HG03521 (cell line): ENCODE measurements around the gene SPNS3.

Experiments used
- ATAC-seq: cut with Tn5 transposase; IDR thresholded peaks from one replicate; pipeline ENCODE4 v1.9.1; 2021; ENCODE audit warnings: mild to moderate bottlenecking, moderate library complexity; ENCODE audit not compliant: unreplicated experiment

SPNS3 gene

DNA sequence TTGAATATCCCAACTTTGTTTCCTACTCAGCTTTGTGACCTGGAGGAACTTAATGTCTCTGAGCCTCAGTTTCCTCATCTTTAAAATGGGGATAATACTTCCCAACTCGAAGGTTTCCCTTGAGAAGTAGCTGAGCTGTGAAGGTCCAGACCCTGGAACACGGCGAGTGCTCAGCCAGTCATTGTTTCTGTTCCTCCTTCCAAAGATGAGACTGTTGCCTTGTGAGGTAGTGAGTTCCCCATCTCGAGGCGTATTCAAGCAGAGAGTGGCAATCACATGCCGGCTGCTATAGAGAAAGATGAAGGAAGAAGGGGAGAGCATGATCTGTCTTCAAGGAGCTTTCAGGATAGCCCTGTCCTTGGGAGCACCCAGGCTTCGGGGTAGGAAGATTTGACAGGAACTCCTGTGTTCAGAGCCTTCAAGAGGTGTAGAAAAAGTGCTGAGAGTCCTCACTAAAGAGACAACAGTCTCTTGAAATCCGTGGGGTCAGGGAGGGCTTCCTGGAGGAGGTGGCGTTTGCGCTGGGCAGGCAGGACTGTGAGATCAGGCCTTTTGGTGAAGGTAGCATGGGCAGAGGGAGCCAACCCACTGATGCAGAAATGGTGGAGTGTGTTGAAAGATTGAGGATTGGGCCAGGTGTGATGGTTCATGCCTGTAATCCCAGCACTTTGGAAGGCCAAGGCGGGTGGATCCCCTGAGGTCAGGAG, 92.1 kb downstream of the SPNS3 start:
- ATAC-seq = no peak

GRCh38 chr17:4527134-4527533, 93.4 kb downstream of the SPNS3 start:
- no peak for ATAC-seq

DNA sequence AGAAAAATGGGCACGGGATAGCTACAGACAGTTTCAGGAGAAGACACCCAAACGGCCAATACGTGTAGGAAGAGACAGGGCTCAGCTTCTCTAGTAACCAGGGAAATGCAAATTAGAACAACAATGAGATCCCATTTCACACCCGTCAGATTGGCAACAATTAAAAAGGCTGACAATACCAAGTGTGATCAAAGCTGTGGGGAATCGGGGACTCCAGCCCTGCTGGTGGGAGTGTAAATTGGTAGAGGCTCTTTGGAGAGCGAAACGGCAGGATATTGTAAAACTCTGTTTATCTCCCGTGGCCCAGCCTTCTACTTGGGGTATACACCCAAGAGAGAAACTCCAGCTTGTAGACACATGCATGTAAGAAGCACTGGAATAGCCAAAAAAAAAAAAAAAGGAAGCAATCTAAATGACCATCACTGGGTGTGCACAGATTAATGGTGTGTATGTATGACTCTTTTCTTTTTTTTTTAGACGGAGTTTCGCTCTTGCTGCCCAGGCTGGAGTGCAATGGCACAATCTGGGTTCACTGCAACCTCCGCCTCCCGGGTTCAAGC, 93.9 kb downstream of the SPNS3 start:
- ATAC-seq = no peak

DNA sequence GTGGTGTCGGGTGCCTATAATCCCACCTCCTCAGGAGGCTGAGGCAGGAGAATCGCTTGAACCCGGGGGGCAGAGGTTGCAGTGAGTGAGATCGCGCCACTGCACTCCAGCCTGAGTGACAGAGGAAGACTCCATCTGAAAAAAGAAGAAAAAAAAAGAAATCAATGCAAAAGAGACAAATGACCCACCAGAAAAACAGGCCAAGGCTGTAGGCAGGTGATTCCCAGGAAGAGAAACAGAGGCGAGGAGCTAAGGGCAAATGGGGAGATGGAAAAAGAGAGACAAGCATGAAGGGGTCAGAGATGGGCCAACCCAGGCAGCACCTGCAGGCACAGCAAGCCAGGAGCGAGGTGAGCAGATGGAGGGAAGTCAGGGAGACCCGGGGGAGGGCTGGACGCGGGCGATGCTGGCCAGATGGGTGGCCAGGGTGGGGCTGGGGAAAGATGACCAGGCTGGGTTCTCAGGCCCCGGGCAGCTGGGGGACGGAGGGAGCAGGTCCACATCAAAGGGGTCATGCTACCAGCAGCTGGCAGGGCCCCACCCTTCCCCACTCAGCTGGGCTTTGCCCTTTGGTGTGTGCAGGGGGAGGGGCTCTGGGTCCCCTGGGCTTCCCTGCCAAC, 95.9 kb downstream of the SPNS3 start:
- no peak for ATAC-seq

- ATAC-seq = no peak
Measured at GRCh38 chr17:4530799-4531730, 97.3 kb downstream of the SPNS3 start.

GRCh38 chr17:4531988-4532736, 98.4 kb downstream of the SPNS3 start:
- ATAC-seq = no peak

DNA sequence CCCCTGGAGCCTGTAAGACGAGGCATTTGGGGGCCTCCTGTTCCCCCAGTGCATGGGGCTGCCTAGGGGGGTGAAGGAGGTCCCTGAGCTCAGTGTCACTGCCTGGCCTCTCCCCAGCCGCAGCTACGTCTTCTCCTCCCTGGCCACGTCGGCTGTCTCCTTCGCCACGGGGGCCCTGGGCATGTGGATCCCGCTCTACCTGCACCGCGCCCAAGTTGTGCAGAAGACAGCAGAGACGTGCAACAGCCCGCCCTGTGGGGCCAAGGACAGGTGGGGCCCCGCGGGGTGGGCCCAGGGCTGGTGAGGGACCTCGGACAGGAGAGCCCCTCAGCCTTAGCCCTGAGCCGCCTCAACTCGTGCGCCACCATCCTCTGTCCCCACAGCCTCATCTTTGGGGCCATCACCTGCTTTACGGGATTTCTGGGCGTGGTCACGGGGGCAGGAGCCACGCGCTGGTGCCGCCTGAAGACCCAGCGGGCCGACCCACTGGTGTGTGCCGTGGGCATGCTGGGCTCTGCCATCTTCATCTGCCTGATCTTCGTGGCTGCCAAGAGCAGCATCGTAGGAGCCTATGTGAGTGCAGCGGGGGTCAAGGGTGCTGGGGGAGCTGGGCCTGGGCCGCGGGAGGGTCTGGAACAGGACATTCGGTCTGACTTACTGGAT, 99.3 kb downstream of the SPNS3 start:
- ATAC-seq = no peak

- ATAC-seq = no peak
Measured at GRCh38 chr17:4533523-4534504, 100.1 kb downstream of the SPNS3 start.

- no peak for ATAC-seq
Measured at GRCh38 chr17:4534515-4534914, 100.8 kb downstream of the SPNS3 start.

DNA sequence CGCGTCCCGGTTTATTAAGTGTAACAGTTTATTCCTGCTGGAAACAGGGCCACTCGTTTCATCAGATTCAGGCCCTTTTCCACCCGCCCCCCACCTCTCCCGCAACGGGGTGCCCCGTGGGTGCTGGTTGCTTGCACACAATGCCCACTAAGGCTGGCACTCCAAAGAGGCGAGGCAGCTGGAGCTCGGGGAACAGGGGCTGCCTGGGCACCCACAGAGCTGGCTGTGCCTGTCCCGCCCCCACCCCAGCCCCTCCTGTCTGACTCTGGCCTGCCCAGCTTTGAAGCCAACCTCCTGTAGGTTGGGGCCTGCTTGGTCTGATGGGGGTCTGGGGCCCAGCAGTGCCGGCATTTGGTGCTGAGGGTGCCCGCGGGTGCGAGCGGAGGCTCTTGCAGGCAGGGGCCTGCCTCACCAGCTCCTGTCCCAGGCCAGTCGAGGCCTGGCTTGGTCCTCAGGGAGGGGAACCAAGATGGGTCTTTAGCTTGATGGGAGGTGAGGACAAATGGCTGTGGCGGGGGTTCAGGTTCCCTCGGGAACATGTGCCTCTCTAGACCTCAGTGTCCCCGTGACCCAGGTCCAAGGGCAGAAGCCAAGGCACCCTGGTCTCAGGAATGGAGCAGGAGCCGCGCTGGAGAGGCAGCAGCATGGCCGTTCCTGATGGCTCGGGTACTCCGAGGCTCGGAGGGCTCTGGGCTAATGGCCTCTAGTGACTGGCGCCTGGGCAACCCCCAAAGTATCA, 101.4 kb downstream of the SPNS3 start:
- no peak for ATAC-seq

- ATAC-seq = no peak
Measured at GRCh38 chr17:4535667-4536258, 102.0 kb downstream of the SPNS3 start.

GRCh38 chr17:4536259-4536741, 102.6 kb downstream of the SPNS3 start:
- ATAC-seq = no peak

DNA sequence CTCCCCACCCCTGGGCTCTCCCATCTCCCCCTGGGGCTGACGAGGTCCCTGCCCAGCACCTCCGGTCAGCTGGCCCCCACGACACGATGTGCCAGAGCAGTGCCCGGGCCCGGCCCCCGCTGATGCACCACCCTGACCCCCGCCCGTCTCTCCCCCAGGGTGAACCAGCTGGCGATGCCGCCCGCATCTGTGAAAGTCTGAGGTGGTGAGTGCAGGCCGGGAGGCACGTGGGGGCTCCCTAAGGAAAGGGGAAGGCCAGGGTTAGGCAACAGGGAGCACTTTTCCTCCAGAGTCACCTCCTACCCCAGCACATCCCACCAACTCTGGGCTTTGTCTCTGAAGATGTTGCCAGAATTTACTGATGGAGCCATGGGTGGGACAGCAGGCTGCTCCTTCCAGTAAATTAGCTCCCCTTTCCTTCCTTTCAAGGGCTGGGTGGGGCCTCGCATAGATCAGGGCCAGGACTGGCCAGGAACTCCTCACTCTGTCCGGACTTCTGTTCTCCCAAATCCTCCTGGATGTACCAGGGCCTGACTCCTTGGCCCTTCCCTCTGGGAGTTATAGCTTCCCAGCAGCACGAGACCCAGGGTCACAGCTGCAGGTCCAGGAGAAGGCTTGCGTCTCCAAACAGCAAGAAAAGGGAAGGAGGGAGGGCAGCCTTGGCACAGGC, 103.1 kb downstream of the SPNS3 start:
- ATAC-seq = no peak
